ENCODE measurements around the gene BMP6. TPM values are rescaled to one million over a fixed set of nuclear protein-coding genes. Genes with fewer than 3 reads are reported as not detected.

The BMP6 gene
- total RNA-seq, 1 donor = 0.72 TPM

- Histone ChIP-seq H3K4me2 (ENCODE audit: insufficient read depth, low read length) (peak overlapping the region; percentile 12), H3K9me3 (ENCODE audit: low read depth, low read length) (no peaks in the 10 kb centered on the region), H3K36me3 (ENCODE audit: insufficient read depth, low read length) (no peaks in the 10 kb centered on the region), H3K27ac (ENCODE audit: low read depth, low read length) (peak overlapping the region; percentile 57), H2AFZ (ENCODE audit: low read length) (peak overlapping the region; percentile 88), H3K27me3 (ENCODE audit: insufficient read depth, low read length) (no peaks in the 10 kb centered on the region), H3K79me2 (ENCODE audit: insufficient read depth, low read length) (no peaks in the 10 kb centered on the region), H4K20me1 (ENCODE audit: insufficient read depth, low read length) (no peaks in the 10 kb centered on the region), H3K4me1 (ENCODE audit: insufficient read depth, low read length) (peaks cover 11% of the 10 kb centered on the region), H3K4me3 (ENCODE audit: insufficient read depth, low read length) (no peak overlapping the region)
- DNase-seq (ENCODE audit: insufficient read length, low spot score, missing footprints) = peak; percentile 42
- no peak for TF ChIP-seq CTCF (IDR thresholded peaks at IDR 0.05; ENCODE audit: extremely low read depth, low read depth, low read length)
These were observed 18.1 kb upstream of the BMP6 start for GRCh38 chr6:7707787-7708186.

- Histone ChIP-seq H3K36me3 (ENCODE audit: insufficient read depth, low read length) (no peaks in the 10 kb centered on the region), H3K4me2 (ENCODE audit: insufficient read depth, low read length) (no peak overlapping the region), H3K79me2 (ENCODE audit: insufficient read depth, low read length) (no peaks in the 10 kb centered on the region), H3K27ac (ENCODE audit: low read depth, low read length) (no peak overlapping the region), H4K20me1 (ENCODE audit: insufficient read depth, low read length) (no peaks in the 10 kb centered on the region), H3K4me1 (ENCODE audit: insufficient read depth, low read length) (peaks cover 4% of the 10 kb centered on the region), H2AFZ (ENCODE audit: low read length) (no peak overlapping the region), H3K4me3 (ENCODE audit: insufficient read depth, low read length) (no peak overlapping the region), H3K9me3 (ENCODE audit: low read depth, low read length) (no peaks in the 10 kb centered on the region), H3K27me3 (ENCODE audit: insufficient read depth, low read length) (peaks cover 4% of the 10 kb centered on the region)
- TF ChIP-seq CTCF (IDR thresholded peaks at IDR 0.05; ENCODE audit: extremely low read depth, low read depth, low read length) = no peak
- no peak for DNase-seq (ENCODE audit: insufficient read length, low spot score, missing footprints)
These were observed 6.5 kb upstream of the BMP6 start for GRCh38 chr6:7719364-7719850.

GRCh38 chr6:7720346-7720745 is 5.6 kb upstream of the BMP6 start:
- H3K4me2 ChIP-seq (ENCODE audit: insufficient read depth, low read length) = no peak overlapping the region

GRCh38 chr6:7721649-7722048 is 4.2 kb upstream of the BMP6 start:
- Histone ChIP-seq H3K4me1 (ENCODE audit: insufficient read depth, low read length) (peaks cover 14% of the 10 kb centered on the region), H3K4me2 (ENCODE audit: insufficient read depth, low read length) (no peak overlapping the region), H3K4me3 (ENCODE audit: insufficient read depth, low read length) (no peak overlapping the region), H4K20me1 (ENCODE audit: insufficient read depth, low read length) (no peaks in the 10 kb centered on the region), H2AFZ (ENCODE audit: low read length) (no peak overlapping the region), H3K79me2 (ENCODE audit: insufficient read depth, low read length) (no peaks in the 10 kb centered on the region), H3K36me3 (ENCODE audit: insufficient read depth, low read length) (no peaks in the 10 kb centered on the region), H3K9me3 (ENCODE audit: low read depth, low read length) (no peaks in the 10 kb centered on the region), H3K27me3 (ENCODE audit: insufficient read depth, low read length) (peaks cover 18% of the 10 kb centered on the region), H3K27ac (ENCODE audit: low read depth, low read length) (no peak overlapping the region)
- peak; percentile 48 for TF ChIP-seq CTCF (IDR thresholded peaks at IDR 0.05; ENCODE audit: extremely low read depth, low read depth, low read length)
- peak; percentile 89 for DNase-seq (ENCODE audit: insufficient read length, low spot score, missing footprints)

More at GRCh38 chr6:7720346-7720745, 5.6 kb upstream of the BMP6 start:
- no peak overlapping the region for H3K27ac ChIP-seq (ENCODE audit: low read depth, low read length)
- peaks cover 5% of the 10 kb centered on the region for H3K4me1 ChIP-seq (ENCODE audit: insufficient read depth, low read length)
- no peak overlapping the region for H2AFZ ChIP-seq (ENCODE audit: low read length)
- no peaks in the 10 kb centered on the region for H4K20me1 ChIP-seq (ENCODE audit: insufficient read depth, low read length)
- TF ChIP-seq CTCF (IDR thresholded peaks at IDR 0.05; ENCODE audit: extremely low read depth, low read depth, low read length) = no peak
- no peak for DNase-seq (ENCODE audit: insufficient read length, low spot score, missing footprints)
- no peak overlapping the region for H3K4me3 ChIP-seq (ENCODE audit: insufficient read depth, low read length)
- H3K27me3 ChIP-seq (ENCODE audit: insufficient read depth, low read length) = peaks cover 14% of the 10 kb centered on the region
- H3K9me3 ChIP-seq (ENCODE audit: low read depth, low read length) = no peaks in the 10 kb centered on the region
- no peaks in the 10 kb centered on the region for H3K36me3 ChIP-seq (ENCODE audit: insufficient read depth, low read length)
- H3K79me2 ChIP-seq (ENCODE audit: insufficient read depth, low read length) = no peaks in the 10 kb centered on the region

Data from osteoblast (primary cell).